Neutrophil (primary cell): ENCODE measurements around the gene COPZ1.

Experiments used
- H3K27ac ChIP-seq: fragments of 200-600 bp; sonication (generic); 2 replicates; pipeline ENCODE4 v1.5.1; 2016; ENCODE audit warnings: mild to moderate bottlenecking, moderate library complexity
- H3K27me3 ChIP-seq: fragments of 200-600 bp; sonication (generic); 2 replicates; pipeline ENCODE4 v1.6.0; 2016; ENCODE audit warnings: mild to moderate bottlenecking
- H3K36me3 ChIP-seq: fragments of 200-600 bp; sonication (generic); 2 replicates; pipeline ENCODE4 v1.5.1; 2017
- H3K4me1 ChIP-seq, 2 experiments: fragments of 200-600 bp in 1 of 2; sonication (generic) in 1 of 2; 1 replicate in 1 of 2; 2 replicates in 1 of 2; pipeline versions ENCODE4 v1.5.1 to v1.6.1; 2013 to 2016; ENCODE audit warnings: low read depth in 1 of 2, low read length in 1 of 2, mild to moderate bottlenecking in 1 of 2, moderate library complexity in 1 of 2; ENCODE audit not compliant: control insufficient read depth in 1 of 2, insufficient read depth in 1 of 2
- H3K4me3 ChIP-seq, 2 experiments: fragments of 200-600 bp in 1 of 2; sonication (generic) in 1 of 2; 1 replicate in 1 of 2; 2 replicates in 1 of 2; pipeline ENCODE4 v1.5.1; 2013 to 2016; ENCODE audit warnings: low read depth in 1 of 2, low read length in 1 of 2, mild to moderate bottlenecking in 1 of 2, moderate library complexity in 1 of 2
- H3K9me3 ChIP-seq: fragments of 200-600 bp; sonication (generic); 2 replicates; pipeline ENCODE4 v1.5.1; 2016
- TF ChIP-seq, protein P1 (sequence below): fragments of 200-600 bp; sonication (generic); IDR thresholded peaks from 2 replicates; pipeline ENCODE4 v1.5.1; 2016; ENCODE audit warnings: antibody characterized with exemption

COPZ1 gene

GRCh38 chr12:54337854-54338650 lies 13.1 kb downstream of the COPZ1 start:
- H3K27ac ChIP-seq = no peak overlapping the region
- H3K4me1 ChIP-seq = no peaks in the 10 kb centered on the region
- TF ChIP-seq, protein P1, sequence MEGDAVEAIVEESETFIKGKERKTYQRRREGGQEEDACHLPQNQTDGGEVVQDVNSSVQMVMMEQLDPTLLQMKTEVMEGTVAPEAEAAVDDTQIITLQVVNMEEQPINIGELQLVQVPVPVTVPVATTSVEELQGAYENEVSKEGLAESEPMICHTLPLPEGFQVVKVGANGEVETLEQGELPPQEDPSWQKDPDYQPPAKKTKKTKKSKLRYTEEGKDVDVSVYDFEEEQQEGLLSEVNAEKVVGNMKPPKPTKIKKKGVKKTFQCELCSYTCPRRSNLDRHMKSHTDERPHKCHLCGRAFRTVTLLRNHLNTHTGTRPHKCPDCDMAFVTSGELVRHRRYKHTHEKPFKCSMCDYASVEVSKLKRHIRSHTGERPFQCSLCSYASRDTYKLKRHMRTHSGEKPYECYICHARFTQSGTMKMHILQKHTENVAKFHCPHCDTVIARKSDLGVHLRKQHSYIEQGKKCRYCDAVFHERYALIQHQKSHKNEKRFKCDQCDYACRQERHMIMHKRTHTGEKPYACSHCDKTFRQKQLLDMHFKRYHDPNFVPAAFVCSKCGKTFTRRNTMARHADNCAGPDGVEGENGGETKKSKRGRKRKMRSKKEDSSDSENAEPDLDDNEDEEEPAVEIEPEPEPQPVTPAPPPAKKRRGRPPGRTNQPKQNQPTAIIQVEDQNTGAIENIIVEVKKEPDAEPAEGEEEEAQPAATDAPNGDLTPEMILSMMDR = no peak
- H3K9me3 ChIP-seq = no peaks in the 10 kb centered on the region
- no peaks in the 10 kb centered on the region for H3K27me3 ChIP-seq
- peaks cover 27% of the 10 kb centered on the region for H3K36me3 ChIP-seq
- H3K4me3 ChIP-seq = no peak overlapping the region

GRCh38 chr12:54338698-54339296 lies 13.9 kb downstream of the COPZ1 start:
- Histone ChIP-seq H3K36me3 (peaks cover 34% of the 10 kb centered on the region), H3K9me3 (no peaks in the 10 kb centered on the region), H3K4me3 (no peak overlapping the region), H3K4me1 (no peaks in the 10 kb centered on the region), H3K27ac (no peak overlapping the region), H3K27me3 (no peaks in the 10 kb centered on the region)
- TF ChIP-seq, protein P1 = no peak

DNA sequence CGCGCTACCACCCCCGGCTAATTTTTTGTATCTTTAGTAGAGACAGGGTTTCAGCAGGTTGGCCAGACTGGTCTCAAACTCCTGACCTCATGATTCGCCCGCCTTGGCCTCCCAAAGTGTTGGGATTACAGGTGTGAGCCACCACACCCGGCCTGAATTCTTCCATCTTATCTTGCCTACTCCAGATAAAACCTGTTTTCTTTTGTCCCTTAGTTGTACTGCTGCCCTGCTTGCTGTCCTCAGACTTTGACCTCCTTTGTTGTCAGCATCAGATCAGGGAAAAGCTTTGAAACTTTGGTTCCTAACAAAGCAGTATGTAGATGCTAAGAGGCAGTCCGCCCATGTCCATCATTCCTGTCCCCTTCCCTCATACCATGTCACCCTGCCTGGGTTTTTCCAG lies 15.9 kb downstream of the COPZ1 start:
- Histone ChIP-seq H3K4me1 (no peaks in the 10 kb centered on the region), H3K27me3 (no peaks in the 10 kb centered on the region), H3K36me3 (peaks cover 53% of the 10 kb centered on the region), H3K9me3 (no peaks in the 10 kb centered on the region), H3K27ac (no peak overlapping the region), H3K4me3 (no peak overlapping the region)
- TF ChIP-seq, protein P1 = no peak

- TF ChIP-seq, protein P1 = no peak
- Histone ChIP-seq H3K27me3 (no peaks in the 10 kb centered on the region), H3K4me3 (no peak overlapping the region), H3K27ac (no peak overlapping the region), H3K4me1 (no peaks in the 10 kb centered on the region), H3K36me3 (peaks cover 57% of the 10 kb centered on the region), H3K9me3 (no peaks in the 10 kb centered on the region)
Observed at GRCh38 chr12:54341378-54342300, 16.7 kb downstream of the COPZ1 start.

DNA sequence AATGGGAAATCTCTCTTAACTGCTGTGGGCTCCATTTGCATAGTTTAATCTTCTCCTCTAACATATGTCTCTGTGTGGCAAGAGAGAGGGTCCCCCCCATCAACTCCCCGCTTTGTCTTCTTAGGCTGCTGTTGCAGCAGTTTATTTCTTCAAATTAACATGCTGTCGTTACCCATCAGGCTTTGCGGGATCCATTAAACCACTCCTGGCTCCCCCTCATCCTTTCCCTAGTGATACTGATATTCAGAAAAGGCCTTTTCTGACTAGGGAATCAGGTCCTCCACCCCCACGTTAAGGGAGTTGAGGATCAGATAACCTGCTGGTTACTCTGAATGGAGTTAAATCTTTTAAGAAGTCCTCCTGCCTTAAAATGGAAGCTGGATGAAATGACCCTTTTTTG lies 24.1 kb downstream of the COPZ1 start:
- TF ChIP-seq, protein P1 = no peak
- no peaks in the 10 kb centered on the region for H3K9me3 ChIP-seq
- peaks cover 15% of the 10 kb centered on the region for H3K27me3 ChIP-seq
- no peaks in the 10 kb centered on the region for H3K4me1 ChIP-seq
- no peak overlapping the region for H3K4me3 ChIP-seq
- no peak overlapping the region for H3K27ac ChIP-seq
- peaks cover 83% of the 10 kb centered on the region for H3K36me3 ChIP-seq
